Body of pancreas (tissue), 4 donors: ENCODE results near the gene APOL2. TPM values are rescaled to one million over a fixed set of nuclear protein-coding genes. Genes with fewer than 3 reads are reported as not detected.
A peak's percentile ranks its signal among the peaks of the same experiment; 100 is the strongest.

ENCODE experiments used
- ATAC-seq: fragments of 150-250 bp; one replicate; pipeline ENCODE4 v1.9.1; 2016
- DNase-seq, 4 donors: peaks; one replicate each; pipeline ENCODE4 v3.0.0-alpha.2; 2019
- H3K27ac ChIP-seq, 4 donors: fragments of 200-600 bp; sonication (generic); 1 replicate in 3 of 4; 2 replicates in 1 of 4; pipeline versions ENCODE4 v1.5.1 to v1.6.1; 2016 to 2019; ENCODE audit warnings: mild to moderate bottlenecking in 1 of 4, mixed read lengths in 1 of 4, moderate library complexity in 1 of 4
- H3K27me3 ChIP-seq, 2 donors: fragments of 200-600 bp; sonication (generic); one replicate each; pipeline ENCODE4 v1.6.0; 2016; ENCODE audit warnings: mild to moderate bottlenecking in 1 of 2
- H3K36me3 ChIP-seq, 2 donors: fragments of 200-600 bp; sonication (generic); replicated peaks in 1 of 2; 2 replicates each; pipeline ENCODE4 v1.5.1; 2016; ENCODE audit warnings: low read depth in 2 of 2; ENCODE audit not compliant: insufficient read depth in 1 of 2
- H3K4me1 ChIP-seq: fragments of 200-600 bp; sonication (generic); one replicate; pipeline ENCODE4 v1.6.0; 2016
- H3K4me3 ChIP-seq, 2 donors: fragments of 200-600 bp; sonication (generic); 1 replicate in 1 of 2; 2 replicates in 1 of 2; pipeline ENCODE4 v1.5.1; 2016 to 2019
- H3K9me3 ChIP-seq, 3 donors: fragments of 200-600 bp; sonication (generic); 1 replicate in 2 of 3; 2 replicates in 1 of 3; pipeline ENCODE4 v1.5.1; 2016
- CTCF ChIP-seq, 7 experiments: fragments of 450-650 bp in 4 of 7; fragments of 200-600 bp in 3 of 7; sonication (generic) in 3 of 7; IDR thresholded peaks; one replicate each; pipeline ENCODE4 v1.5.1; 2016 to 2019; ENCODE audit warnings: antibody characterized with exemption in 7 of 7
- POLR2A ChIP-seq, 3 donors: fragments of 450-650 bp; IDR thresholded peaks; one replicate each; pipeline ENCODE4 v1.6.1; 2016; ENCODE audit warnings: antibody characterized with exemption in 3 of 3, mild to moderate bottlenecking in 2 of 3
- WGBS, 2 donors: methylation state at CpG; one replicate each; pipeline ENCODE4 v1.1.5; 2017; 5-methylcytosine and 5-hydroxymethylcytosine counted together
- intact Hi-C: fragments of 100-400 bp; cut with DNase I; formaldehyde crosslinking; loops from one replicate; pipeline ENCODE4 v1.15.1; 2023
- total RNA-seq, 2 donors: library from RNA; depleted of rRNA; stranded (reverse); fragments of >200 nt; gene quantifications; one replicate each; pipeline ENCODE4 v1.1.0, GENCODE V29; 2016

The APOL2 gene
- total RNA-seq, 2 donors from 2014 or later: 13.5 to 19.1 TPM

- Histone ChIP-seq H3K27me3 (no peaks in the 10 kb centered on the region), H3K36me3 (no peaks in the 10 kb centered on the region), H3K4me3 (no peak overlapping the region), H3K9me3 (no peaks in the 10 kb centered on the region), H3K4me1 (no peaks in the 10 kb centered on the region), H3K27ac (no peak overlapping the region)
- TF ChIP-seq POLR2A (IDR thresholded peaks at IDR 0.05): no peak
- TF ChIP-seq CTCF (IDR thresholded peaks at IDR 0.05): no peak
- WGBS, 2 donors: 65 to 69% methylated on average over 14 of the region's 14 CpGs
- intact Hi-C loops: no loop called here
- ATAC-seq (no peak), DNase-seq (no peak)
Observed at GRCh38 chr22:36259615-36260300, 20.4 kb upstream of the APOL2 start.

- intact Hi-C loops: no loop called here
- Histone ChIP-seq H3K9me3 (no peaks in the 10 kb centered on the region), H3K36me3 (no peaks in the 10 kb centered on the region), H3K27ac (peak overlapping the region in 1 of 4 donors; percentile 7), H3K27me3 (no peaks in the 10 kb centered on the region), H3K4me3 (no peak overlapping the region), H3K4me1 (no peaks in the 10 kb centered on the region)
- TF ChIP-seq CTCF (IDR thresholded peaks at IDR 0.05) (no peak), POLR2A (IDR thresholded peaks at IDR 0.05) (no peak)
- no peak for ATAC-seq
- WGBS, 2 donors: 59 to 68% methylated on average over 15 to 16 of the region's 16 CpGs
- DNase-seq: no peak
Observed at GRCh38 chr22:36258701-36259614, 19.6 kb upstream of the APOL2 start.

- no peak for DNase-seq
- no peaks in the 10 kb centered on the region for H3K4me1 ChIP-seq
Observed at GRCh38 chr22:36257948-36258670, 18.8 kb upstream of the APOL2 start.

GRCh38 chr22:36257308-36257707 is 18.0 kb upstream of the APOL2 start:
- Histone ChIP-seq H3K36me3 (no peaks in the 10 kb centered on the region), H3K27ac (no peak overlapping the region), H3K4me1 (no peaks in the 10 kb centered on the region), H3K9me3 (no peaks in the 10 kb centered on the region), H3K4me3 (no peak overlapping the region), H3K27me3 (no peaks in the 10 kb centered on the region)
- intact Hi-C loops: no loop called here
- 51 to 55% methylated on average over 2 to 7 of the region's 8 CpGs for WGBS, 2 donors
- DNase-seq (no peak), ATAC-seq (no peak)
- no peak for TF ChIP-seq POLR2A (IDR thresholded peaks at IDR 0.05)
- TF ChIP-seq CTCF (IDR thresholded peaks at IDR 0.05): no peak

More at GRCh38 chr22:36257948-36258670, 18.8 kb upstream of the APOL2 start:
- no peak for TF ChIP-seq POLR2A (IDR thresholded peaks at IDR 0.05)
- no peak for TF ChIP-seq CTCF (IDR thresholded peaks at IDR 0.05)
- intact Hi-C loops: no loop called here
- Histone ChIP-seq H3K4me3 (no peak overlapping the region), H3K27ac (peak overlapping the region in 1 of 4 donors; percentile 7), H3K27me3 (no peaks in the 10 kb centered on the region), H3K36me3 (no peaks in the 10 kb centered on the region), H3K9me3 (no peaks in the 10 kb centered on the region)
- ATAC-seq: no peak
- 77 to 83% methylated on average over 11 to 13 of the region's 13 CpGs for WGBS, 2 donors
